A549 (cell line): Measurements from ENCODE around the gene SMPD2.

Experiments used
- CEBPB ChIP-seq, 2 experiments: fragments of >200 bp in 1 of 2; sonication (Bioruptor Twin) in 1 of 2; formaldehyde crosslinking in 1 of 2; IDR thresholded peaks; 2 replicates each; pipeline ENCODE4 v1.6.1; 2012 to 2016
- HDAC2 ChIP-seq: fragments of 200-600 bp; sonication (generic); IDR thresholded peaks from 2 replicates; pipeline ENCODE4 v1.6.1; 2016
- POLR2A ChIP-seq: IDR thresholded peaks from 2 replicates; pipeline ENCODE4 v1.6.1; 2012; ENCODE audit warnings: mild to moderate bottlenecking, low read length

DNA sequence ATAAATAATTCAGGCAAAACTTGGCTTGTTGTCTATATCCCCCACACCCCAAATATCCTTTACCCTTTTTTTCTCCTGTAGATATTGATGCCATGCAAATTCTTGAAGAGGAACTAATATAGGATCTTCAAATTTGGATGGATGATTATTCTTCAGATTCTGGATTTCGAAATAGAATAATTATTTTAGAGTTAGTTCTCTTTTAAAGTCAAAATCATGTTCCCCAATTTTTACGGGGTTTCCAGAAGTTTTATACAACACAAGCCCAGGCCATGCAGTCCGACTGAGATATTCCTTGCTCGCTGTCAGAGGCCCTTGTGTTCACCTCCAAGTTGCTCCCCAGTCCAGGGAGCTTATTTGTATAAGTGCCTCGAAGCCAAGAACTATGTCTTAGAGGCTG, 4.5 kb upstream of the SMPD2 start:
- TF ChIP-seq CEBPB (IDR thresholded peaks at IDR 0.05) (no peak), POLR2A (no peak), HDAC2 (no peak)
